HS-27A (cell line): ENCODE measurements around the gene DCST2.
"Not testable (repeated sequence)": the region's sequence is repeated elsewhere in the genome, so short reads cannot be mapped to it uniquely, and the experiment has no call there.

Experiments used
- DNase-seq: peaks from one replicate; pipeline ENCODE4 v3.0.0-alpha.2; 2012; ENCODE audit warnings: low read depth, missing footprints

Gene DCST2

GRCh38 chr1:154998818-154999570 is 34.6 kb downstream of the DCST2 start:
- no peak for DNase-seq

- DNase-seq, result no peak
Measured at GRCh38 chr1:154998201-154998780, 35.3 kb downstream of the DCST2 start.

- no peak for DNase-seq
Measured at GRCh38 chr1:154996966-154997701, 36.4 kb downstream of the DCST2 start.

- DNase-seq, result not testable (repeated sequence)
Measured at GRCh38 chr1:154995301-154995983, 38.1 kb downstream of the DCST2 start.

GRCh38 chr1:154994591-154994990 is 39.0 kb downstream of the DCST2 start:
- no peak for DNase-seq

GRCh38 chr1:154994269-154994587 is 39.4 kb downstream of the DCST2 start:
- no peak for DNase-seq

- no peak for DNase-seq
Measured at GRCh38 chr1:154993572-154994268, 39.9 kb downstream of the DCST2 start, which contains the start of gene LENEP. Gene LENEP, plus strand, starts transcription at chr1:154993586. Its CDS starts 22 bp downstream, at chr1:154993608.

GRCh38 chr1:154992721-154993571 is 40.6 kb downstream of the DCST2 start:
- no peak for DNase-seq

- DNase-seq, result no peak
Measured at GRCh38 chr1:154990276-154990675, 43.3 kb downstream of the DCST2 start.

GRCh38 chr1:154989195-154989860 is 44.3 kb downstream of the DCST2 start:
- DNase-seq, result no peak

GRCh38 chr1:154988058-154988954 is 45.3 kb downstream of the DCST2 start:
- DNase-seq, result no peak

- DNase-seq, result no peak
Measured at GRCh38 chr1:154987326-154987725, 46.3 kb downstream of the DCST2 start.

GRCh38 chr1:154986736-154987135 is 46.8 kb downstream of the DCST2 start:
- DNase-seq, result not testable (repeated sequence)

- DNase-seq, result no peak
Measured at GRCh38 chr1:154983776-154984466, 49.7 kb downstream of the DCST2 start.

GRCh38 chr1:154982897-154983648 is 50.5 kb downstream of the DCST2 start, which contains the start of gene FLAD1:
Gene FLAD1, plus strand, starts transcription at chr1:154983344. Its CDS starts 351 bp downstream, at chr1:154983695.
- DNase-seq, result peak; percentile 98

- DNase-seq, result no peak
Measured at GRCh38 chr1:154982341-154982740, 51.2 kb downstream of the DCST2 start.

GRCh38 chr1:154978360-154978759 is 55.2 kb downstream of the DCST2 start:
- DNase-seq, result no peak

- not testable (repeated sequence) for DNase-seq
Measured at GRCh38 chr1:154977762-154978161, 55.8 kb downstream of the DCST2 start.
